Measurements from ENCODE around the gene PAM16. TPM values are rescaled to one million over a fixed set of nuclear protein-coding genes. Genes with fewer than 3 reads are reported as not detected.

PAM16 gene
- total RNA-seq, 1 donor = 17.4 TPM

GRCh38 chr16:4377573-4378154, 26.5 kb upstream of the PAM16 start:
- Histone ChIP-seq H3K9me3 (ENCODE audit: low read depth, low read length) (no peaks in the 10 kb centered on the region), H3K4me3 (ENCODE audit: insufficient read depth, low read length) (peak overlapping the region; percentile 4), H3K27ac (ENCODE audit: low read depth, low read length) (peak overlapping the region; percentile 98), H4K20me1 (ENCODE audit: insufficient read depth, low read length) (peaks cover 88% of the 10 kb centered on the region), H3K36me3 (ENCODE audit: insufficient read depth, low read length) (peaks cover 52% of the 10 kb centered on the region), H3K79me2 (ENCODE audit: insufficient read depth, low read length) (peaks cover 95% of the 10 kb centered on the region), H3K27me3 (ENCODE audit: insufficient read depth, low read length) (no peaks in the 10 kb centered on the region), H2AFZ (ENCODE audit: low read length) (no peak overlapping the region), H3K4me1 (ENCODE audit: insufficient read depth, low read length) (peaks cover 47% of the 10 kb centered on the region), H3K4me2 (ENCODE audit: insufficient read depth, low read length) (peak overlapping the region; percentile 14)
- DNase-seq (ENCODE audit: insufficient read length, low spot score, missing footprints) = no peak
- TF ChIP-seq CTCF (IDR thresholded peaks at IDR 0.05; ENCODE audit: extremely low read depth, low read depth, low read length) = peak; percentile 19

GRCh38 chr16:4376893-4377572, 25.9 kb upstream of the PAM16 start:
- Histone ChIP-seq H3K27me3 (ENCODE audit: insufficient read depth, low read length) (no peaks in the 10 kb centered on the region), H3K27ac (ENCODE audit: low read depth, low read length) (peak overlapping the region; percentile 98), H4K20me1 (ENCODE audit: insufficient read depth, low read length) (peaks cover 88% of the 10 kb centered on the region), H3K36me3 (ENCODE audit: insufficient read depth, low read length) (peaks cover 46% of the 10 kb centered on the region), H3K4me3 (ENCODE audit: insufficient read depth, low read length) (peak overlapping the region; percentile 63), H3K4me1 (ENCODE audit: insufficient read depth, low read length) (peaks cover 47% of the 10 kb centered on the region), H2AFZ (ENCODE audit: low read length) (no peak overlapping the region), H3K4me2 (ENCODE audit: insufficient read depth, low read length) (peak overlapping the region; percentile 93), H3K79me2 (ENCODE audit: insufficient read depth, low read length) (peaks cover 95% of the 10 kb centered on the region), H3K9me3 (ENCODE audit: low read depth, low read length) (no peaks in the 10 kb centered on the region)
- no peak for TF ChIP-seq CTCF (IDR thresholded peaks at IDR 0.05; ENCODE audit: extremely low read depth, low read depth, low read length)
- no peak for DNase-seq (ENCODE audit: insufficient read length, low spot score, missing footprints)

- H3K27ac ChIP-seq (ENCODE audit: low read depth, low read length) = peak overlapping the region; percentile 98
- H3K79me2 ChIP-seq (ENCODE audit: insufficient read depth, low read length) = peaks cover 91% of the 10 kb centered on the region
- H3K27me3 ChIP-seq (ENCODE audit: insufficient read depth, low read length) = no peaks in the 10 kb centered on the region
- peaks cover 84% of the 10 kb centered on the region for H4K20me1 ChIP-seq (ENCODE audit: insufficient read depth, low read length)
- H3K4me1 ChIP-seq (ENCODE audit: insufficient read depth, low read length) = peaks cover 50% of the 10 kb centered on the region
- peaks cover 39% of the 10 kb centered on the region for H3K36me3 ChIP-seq (ENCODE audit: insufficient read depth, low read length)
- H3K4me3 ChIP-seq (ENCODE audit: insufficient read depth, low read length) = peak overlapping the region; percentile 63
- H3K9me3 ChIP-seq (ENCODE audit: low read depth, low read length) = no peaks in the 10 kb centered on the region
- H2AFZ ChIP-seq (ENCODE audit: low read length) = no peak overlapping the region
- TF ChIP-seq CTCF (IDR thresholded peaks at IDR 0.05; ENCODE audit: extremely low read depth, low read depth, low read length) = no peak
- peak overlapping the region; percentile 93 for H3K4me2 ChIP-seq (ENCODE audit: insufficient read depth, low read length)
- peak; percentile 99 for DNase-seq (ENCODE audit: insufficient read length, low spot score, missing footprints)
Measured at GRCh38 chr16:4376126-4376892, 25.2 kb upstream of the PAM16 start.

GRCh38 chr16:4375717-4376116, 24.6 kb upstream of the PAM16 start:
- H3K4me3 ChIP-seq (ENCODE audit: insufficient read depth, low read length) = peak overlapping the region; percentile 63

More at GRCh38 chr16:4375717-4376116, 24.6 kb upstream of the PAM16 start:
- DNase-seq (ENCODE audit: insufficient read length, low spot score, missing footprints) = no peak
- Histone ChIP-seq H3K4me1 (ENCODE audit: insufficient read depth, low read length) (peaks cover 56% of the 10 kb centered on the region), H3K27me3 (ENCODE audit: insufficient read depth, low read length) (no peaks in the 10 kb centered on the region), H3K27ac (ENCODE audit: low read depth, low read length) (peak overlapping the region; percentile 98), H3K36me3 (ENCODE audit: insufficient read depth, low read length) (peaks cover 33% of the 10 kb centered on the region), H2AFZ (ENCODE audit: low read length) (no peak overlapping the region), H3K9me3 (ENCODE audit: low read depth, low read length) (no peaks in the 10 kb centered on the region), H3K4me2 (ENCODE audit: insufficient read depth, low read length) (peak overlapping the region; percentile 93), H3K79me2 (ENCODE audit: insufficient read depth, low read length) (peaks cover 85% of the 10 kb centered on the region), H4K20me1 (ENCODE audit: insufficient read depth, low read length) (peaks cover 82% of the 10 kb centered on the region)
- no peak for TF ChIP-seq CTCF (IDR thresholded peaks at IDR 0.05; ENCODE audit: extremely low read depth, low read depth, low read length)

Measured in osteoblast (primary cell).